GM19043 (cell line): ENCODE measurements around the gene NDUFB10.
"Not testable (repeated sequence)": the region's sequence is repeated elsewhere in the genome, so short reads cannot be mapped to it uniquely, and the experiment has no call there.

Experiments
- ATAC-seq: cut with Tn5 transposase; IDR thresholded peaks from one replicate; pipeline ENCODE4 v1.9.1; 2021; ENCODE audit warnings: low read depth; ENCODE audit not compliant: unreplicated experiment

The NDUFB10 gene

GRCh38 chr16:1944612-1945199, 14.6 kb upstream of the NDUFB10 start:
- no peak for ATAC-seq

- no peak for ATAC-seq
These were observed 13.6 kb upstream of the NDUFB10 start for GRCh38 chr16:1945559-1946391.

GRCh38 chr16:1946495-1947368, 12.6 kb upstream of the NDUFB10 start:
- ATAC-seq: no peak

GRCh38 chr16:1947369-1947670, 12.0 kb upstream of the NDUFB10 start:
- ATAC-seq: no peak

- no peak for ATAC-seq
These were observed 9.8 kb upstream of the NDUFB10 start for GRCh38 chr16:1949507-1949906.

- no peak for ATAC-seq
These were observed 9.3 kb upstream of the NDUFB10 start for GRCh38 chr16:1950047-1950446.

GRCh38 chr16:1950559-1950958, 8.8 kb upstream of the NDUFB10 start:
- ATAC-seq: no peak

GRCh38 chr16:1953734-1954133, 5.6 kb upstream of the NDUFB10 start:
- no peak for ATAC-seq

- not testable (repeated sequence) for ATAC-seq
These were observed 1.8 kb upstream of the NDUFB10 start for GRCh38 chr16:1957434-1958142.

GRCh38 chr16:1958143-1958491, 1.2 kb upstream of the NDUFB10 start:
- ATAC-seq: not testable (repeated sequence)

- ATAC-seq: no peak
These were observed 546 bp upstream of the NDUFB10 start for GRCh38 chr16:1958715-1959268.

GRCh38 chr16:1960665-1961630, 1.6 kb downstream of the NDUFB10 start:
- ATAC-seq: no peak

GRCh38 chr16:1961651-1962067, 2.3 kb downstream of the NDUFB10 start:
- no peak for ATAC-seq

GRCh38 chr16:1962161-1963153, 3.1 kb downstream of the NDUFB10 start:
- not testable (repeated sequence) for ATAC-seq

- peak; percentile 4 for ATAC-seq
These were observed 4.6 kb downstream of the NDUFB10 start for GRCh38 chr16:1963806-1964505.

GRCh38 chr16:1964506-1965395, 5.4 kb downstream of the NDUFB10 start, which contains the start of gene RPS2:
RPS2 (minus strand) TSS chr16:1964826; CDS start chr16:1964625, 201 bp downstream.
- peak; percentile 76 for ATAC-seq
